GM12891 (cell line): ENCODE measurements around the gene FBLN2.

Experiments used
- PAX5 ChIP-seq: IDR thresholded peaks from 2 replicates; pipeline ENCODE4 v1.6.1; 2011; ENCODE audit warnings: low read length, moderate library complexity, mild to moderate bottlenecking; ENCODE audit not compliant: insufficient read depth, severe bottlenecking
- POLR2A ChIP-seq: IDR thresholded peaks from 2 replicates; pipeline ENCODE4 v1.6.1; 2011; ENCODE audit warnings: low read depth, low read length, control low read depth
- POLR2AphosphoS5 ChIP-seq: IDR thresholded peaks from 2 replicates; pipeline ENCODE4 v1.6.1; 2011; ENCODE audit warnings: low read depth, low read length, control low read depth
- POU2F2 ChIP-seq: IDR thresholded peaks from 2 replicates; pipeline ENCODE4 v1.6.1; 2011; ENCODE audit warnings: low read depth, mild to moderate bottlenecking, control low read depth, low read length, moderate library complexity
- SPI1 ChIP-seq: IDR thresholded peaks from 2 replicates; pipeline ENCODE4 v1.6.1; 2011; ENCODE audit warnings: low read depth, low read length, control low read depth
- TAF1 ChIP-seq: IDR thresholded peaks from 2 replicates; pipeline ENCODE4 v1.6.1; 2011; ENCODE audit warnings: low read depth, low read length, control low read depth

- TF ChIP-seq POLR2AphosphoS5 (no peak), POLR2A (no peak), TAF1 (no peak), POU2F2 (no peak), PAX5 (no peak), SPI1 (no peak)
Measured at GRCh38 chr3:13637953-13638352, 89.0 kb downstream of the FBLN2 start.
